ENCODE measurements around the gene FAM237B. TPM values are rescaled to one million over a fixed set of nuclear protein-coding genes. Genes with fewer than 3 reads are reported as not detected.

Gene FAM237B
- total and polyA plus RNA-seq, 2 donors (not counting 1 experiment from before 2014, with no cell fraction given): not detected

- POLR2A ChIA-PET: no interaction called here
- no peaks in the 10 kb centered on the region for H3K9me3 Mint-ChIP-seq (ENCODE audit: insufficient read depth)
- H3K4me3 Mint-ChIP-seq: no peak overlapping the region
- H3K4me1 Mint-ChIP-seq: no peaks in the 10 kb centered on the region
- peaks cover 21% of the 10 kb centered on the region for H3K27me3 Mint-ChIP-seq
- intact Hi-C loops (cut with micrococcal nuclease): loop anchor here (1.0 kb wide), 2 partner anchors 101 to 115 kb away; no protein-coding TSS in a partner anchor
- Histone ChIP-seq H4K20me1 (ENCODE audit: control insufficient read depth, insufficient read depth, low read length, poor library complexity, severe bottlenecking) (no peaks in the 10 kb centered on the region), H3K36me3 (replicated peaks in 1 of 2; ENCODE audit: control extremely low read depth in 1 of 2, control insufficient read depth in 1 of 2, extremely low read depth in 1 of 2, insufficient read depth in 2 of 2, low read length in 1 of 2) (no peaks in the 10 kb centered on the region), H3K9me3 (ENCODE audit: control extremely low read depth in 1 of 3, control insufficient read depth in 2 of 3, insufficient read depth in 1 of 3, low read length in 2 of 3) (no peaks in the 10 kb centered on the region), H3K27ac (ENCODE audit: low read length in 2 of 2) (no peak overlapping the region), H3K4me1 (ENCODE audit: control insufficient read depth in 2 of 2, insufficient read depth in 2 of 2, low read length in 2 of 2) (no peaks in the 10 kb centered on the region), H3K4me2 (replicated peaks; ENCODE audit: low read depth, low read length, poor library complexity, severe bottlenecking) (no peak overlapping the region), H2AFZ (ENCODE audit: insufficient read depth, low read depth, low read length, poor library complexity, severe bottlenecking) (no peak overlapping the region), H3K79me2 (ENCODE audit: control insufficient read depth, insufficient read depth, low read length) (no peaks in the 10 kb centered on the region), H3K9ac (ENCODE audit: low read length) (no peak overlapping the region), H3K4me3 (ENCODE audit: control extremely low read depth in 1 of 5, extremely low read depth in 1 of 5, insufficient read depth in 1 of 5, low read depth in 2 of 5, low read length in 4 of 5) (no peak overlapping the region), H3K27me3 (replicated peaks in 1 of 4; ENCODE audit: control extremely low read depth in 1 of 4, control insufficient read depth in 3 of 4, insufficient read depth in 4 of 4, low read length in 3 of 4) (no peaks in the 10 kb centered on the region)
- no peak for TF ChIP-seq EZH2 (IDR thresholded peaks at IDR 0.05; ENCODE audit: borderline replicate concordance, insufficient read depth, low read depth, low read length, poor library complexity, severe bottlenecking)
- no peak for TF ChIP-seq CTCF (IDR thresholded peaks at IDR 0.05)
- no CpG with 5 or more reads among the region's 2 CpGs for WGBS (ENCODE audit: insufficient coverage)
- peak; percentile 43 for ATAC-seq (ENCODE audit: low read depth)
- CTCF ChIA-PET: interaction anchor here (0.7 to 6.2 kb wide), 11 partner anchors 9 to 128 kb away, joined by 3 to 79 read pairs (median 5); no protein-coding TSS in a partner anchor
- peak; percentile 14 for DNase-seq
- no peak overlapping the region for H3K27ac Mint-ChIP-seq
These were observed 8.4 kb downstream of the FAM237B start for GRCh38 chr7:90312745-90313144.

- no peaks in the 10 kb centered on the region for H3K27me3 ChIP-seq (replicated peaks in 1 of 4; ENCODE audit: control extremely low read depth in 1 of 4, control insufficient read depth in 3 of 4, insufficient read depth in 4 of 4, low read length in 3 of 4)
- CTCF ChIA-PET: interaction anchor here (0.8 to 6.2 kb wide), 3 partner anchors 102 to 117 kb away, joined by 3 to 79 read pairs (median 3); no protein-coding TSS in a partner anchor
- POLR2A ChIA-PET: no interaction called here
- no peak overlapping the region for H3K4me2 ChIP-seq (replicated peaks; ENCODE audit: low read depth, low read length, poor library complexity, severe bottlenecking)
- no peak overlapping the region for H3K9ac ChIP-seq (ENCODE audit: low read length)
- H3K27ac ChIP-seq (ENCODE audit: low read length in 2 of 2): no peak overlapping the region
- ATAC-seq (ENCODE audit: low read depth) (no peak), DNase-seq (no peak)
- H3K79me2 ChIP-seq (ENCODE audit: control insufficient read depth, insufficient read depth, low read length): no peaks in the 10 kb centered on the region
- H2AFZ ChIP-seq (ENCODE audit: insufficient read depth, low read depth, low read length, poor library complexity, severe bottlenecking): no peak overlapping the region
- Mint-ChIP-seq H3K27ac (no peak overlapping the region), H3K4me3 (no peak overlapping the region), H3K4me1 (no peaks in the 10 kb centered on the region), H3K9me3 (ENCODE audit: insufficient read depth) (no peaks in the 10 kb centered on the region), H3K27me3 (peaks cover 14% of the 10 kb centered on the region)
- TF ChIP-seq EZH2 (IDR thresholded peaks at IDR 0.05; ENCODE audit: borderline replicate concordance, insufficient read depth, low read depth, low read length, poor library complexity, severe bottlenecking) (no peak), CTCF (IDR thresholded peaks at IDR 0.05) (no peak)
- no peaks in the 10 kb centered on the region for H3K36me3 ChIP-seq (replicated peaks in 1 of 2; ENCODE audit: control extremely low read depth in 1 of 2, control insufficient read depth in 1 of 2, extremely low read depth in 1 of 2, insufficient read depth in 2 of 2, low read length in 1 of 2)
- H3K4me3 ChIP-seq (ENCODE audit: control extremely low read depth in 1 of 5, extremely low read depth in 1 of 5, insufficient read depth in 1 of 5, low read depth in 2 of 5, low read length in 4 of 5): no peak overlapping the region
- no peaks in the 10 kb centered on the region for H3K4me1 ChIP-seq (ENCODE audit: control insufficient read depth in 2 of 2, insufficient read depth in 2 of 2, low read length in 2 of 2)
- intact Hi-C loops (cut with micrococcal nuclease): no loop called here
- H4K20me1 ChIP-seq (ENCODE audit: control insufficient read depth, insufficient read depth, low read length, poor library complexity, severe bottlenecking): no peaks in the 10 kb centered on the region
- no peaks in the 10 kb centered on the region for H3K9me3 ChIP-seq (ENCODE audit: control extremely low read depth in 1 of 3, control insufficient read depth in 2 of 3, insufficient read depth in 1 of 3, low read length in 2 of 3)
These were observed 9.9 kb downstream of the FAM237B start for GRCh38 chr7:90311175-90311574.
